Neural crest cell (in vitro differentiated cells): ENCODE results near the gene S100P. TPM values are rescaled to one million over a fixed set of nuclear protein-coding genes. Genes with fewer than 3 reads are reported as not detected.

Experiments
- DNase-seq: peaks from one replicate; pipeline ENCODE4 v3.0.0; 2021; ENCODE audit warnings: low read depth, mixed read lengths, low spot score
- H3K27ac Mint-ChIP-seq: one replicate; pipeline ENCODE4 v1.8.0; 2021; ENCODE audit warnings: mild to moderate bottlenecking, mixed read lengths; ENCODE audit not compliant: unreplicated experiment
- H3K27me3 Mint-ChIP-seq: 2 replicates; pipeline ENCODE4 v1.8.0; 2021; ENCODE audit warnings: low read depth, mild to moderate bottlenecking, mixed read lengths
- H3K36me3 Mint-ChIP-seq: 2 replicates; pipeline ENCODE4 v1.8.0; 2021; ENCODE audit warnings: low read depth, mild to moderate bottlenecking, mixed read lengths
- H3K4me1 Mint-ChIP-seq: 2 replicates; pipeline ENCODE4 v1.8.0; 2021; ENCODE audit warnings: mixed read lengths
- H3K4me3 Mint-ChIP-seq: one replicate; pipeline ENCODE4 v1.8.0; 2021; ENCODE audit warnings: mild to moderate bottlenecking, mixed read lengths
- H3K9me3 Mint-ChIP-seq: 2 replicates; pipeline ENCODE4 v1.8.0; 2021; ENCODE audit warnings: mixed read lengths
- total RNA-seq: library from RNA; stranded (reverse); gene quantifications from 2 replicates; pipeline ENCODE4 v1.2.1, GENCODE V29; 2021
- TF ChIP-seq, protein P1 (sequence below): fragments of 200-600 bp; sonication (generic); conservative IDR thresholded peaks from 2 replicates; pipeline ENCODE4 v1.5.0; 2021; ENCODE audit warnings: antibody characterized with exemption, mild to moderate bottlenecking

S100P gene
- total RNA-seq, 1 donor from 2014 or later, result not detected

DNA sequence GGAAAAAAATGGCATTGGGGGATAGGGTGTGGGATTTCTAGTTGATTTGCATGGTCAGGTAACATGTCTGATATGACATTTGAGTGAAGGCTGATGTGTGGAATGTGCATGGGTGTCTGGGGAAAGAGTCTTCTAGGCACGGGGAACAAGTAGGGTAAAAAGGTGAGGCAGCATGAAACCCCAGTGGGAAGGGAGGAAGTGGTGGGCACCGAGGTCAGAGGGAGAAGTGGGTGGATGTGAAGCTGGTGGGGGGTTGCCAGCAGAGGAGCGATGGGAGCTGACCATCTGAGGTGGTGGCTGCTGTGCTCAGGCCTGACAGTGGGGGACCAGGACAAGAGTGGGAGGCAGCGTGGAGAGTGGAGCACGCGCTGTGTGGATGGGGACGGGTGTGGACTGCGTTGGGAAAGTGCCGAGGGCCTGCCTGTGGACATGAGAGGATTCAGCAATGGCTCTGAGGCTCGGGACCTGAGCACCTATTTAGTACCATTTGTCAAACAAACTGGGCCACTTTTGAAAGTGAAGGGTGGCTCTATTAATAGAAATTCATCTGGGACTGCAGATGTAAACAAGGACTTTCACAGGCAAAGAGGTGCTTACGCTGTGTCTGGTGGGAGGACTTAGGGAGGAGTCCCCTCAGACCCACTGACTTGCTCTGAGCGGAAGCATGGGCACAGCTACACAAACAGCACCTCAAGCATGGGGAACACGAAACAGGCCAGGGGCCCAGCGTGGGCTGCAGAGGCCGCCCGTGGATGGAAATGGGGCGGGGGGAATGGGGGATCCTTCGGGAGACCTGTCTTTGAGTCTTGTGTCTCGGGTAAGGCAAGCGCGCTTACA lies 16.7 kb upstream of the S100P start:
- H3K4me1 Mint-ChIP-seq, result peaks cover 42% of the 10 kb centered on the region
- no peaks in the 10 kb centered on the region for H3K9me3 Mint-ChIP-seq
- H3K27ac Mint-ChIP-seq, result peak overlapping the region; percentile 70
- no peaks in the 10 kb centered on the region for H3K27me3 Mint-ChIP-seq
- TF ChIP-seq, protein P1, sequence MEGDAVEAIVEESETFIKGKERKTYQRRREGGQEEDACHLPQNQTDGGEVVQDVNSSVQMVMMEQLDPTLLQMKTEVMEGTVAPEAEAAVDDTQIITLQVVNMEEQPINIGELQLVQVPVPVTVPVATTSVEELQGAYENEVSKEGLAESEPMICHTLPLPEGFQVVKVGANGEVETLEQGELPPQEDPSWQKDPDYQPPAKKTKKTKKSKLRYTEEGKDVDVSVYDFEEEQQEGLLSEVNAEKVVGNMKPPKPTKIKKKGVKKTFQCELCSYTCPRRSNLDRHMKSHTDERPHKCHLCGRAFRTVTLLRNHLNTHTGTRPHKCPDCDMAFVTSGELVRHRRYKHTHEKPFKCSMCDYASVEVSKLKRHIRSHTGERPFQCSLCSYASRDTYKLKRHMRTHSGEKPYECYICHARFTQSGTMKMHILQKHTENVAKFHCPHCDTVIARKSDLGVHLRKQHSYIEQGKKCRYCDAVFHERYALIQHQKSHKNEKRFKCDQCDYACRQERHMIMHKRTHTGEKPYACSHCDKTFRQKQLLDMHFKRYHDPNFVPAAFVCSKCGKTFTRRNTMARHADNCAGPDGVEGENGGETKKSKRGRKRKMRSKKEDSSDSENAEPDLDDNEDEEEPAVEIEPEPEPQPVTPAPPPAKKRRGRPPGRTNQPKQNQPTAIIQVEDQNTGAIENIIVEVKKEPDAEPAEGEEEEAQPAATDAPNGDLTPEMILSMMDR, result no peak
- peaks cover 32% of the 10 kb centered on the region for H3K36me3 Mint-ChIP-seq
- H3K4me3 Mint-ChIP-seq, result peak overlapping the region; percentile 91
- no peak for DNase-seq

DNA sequence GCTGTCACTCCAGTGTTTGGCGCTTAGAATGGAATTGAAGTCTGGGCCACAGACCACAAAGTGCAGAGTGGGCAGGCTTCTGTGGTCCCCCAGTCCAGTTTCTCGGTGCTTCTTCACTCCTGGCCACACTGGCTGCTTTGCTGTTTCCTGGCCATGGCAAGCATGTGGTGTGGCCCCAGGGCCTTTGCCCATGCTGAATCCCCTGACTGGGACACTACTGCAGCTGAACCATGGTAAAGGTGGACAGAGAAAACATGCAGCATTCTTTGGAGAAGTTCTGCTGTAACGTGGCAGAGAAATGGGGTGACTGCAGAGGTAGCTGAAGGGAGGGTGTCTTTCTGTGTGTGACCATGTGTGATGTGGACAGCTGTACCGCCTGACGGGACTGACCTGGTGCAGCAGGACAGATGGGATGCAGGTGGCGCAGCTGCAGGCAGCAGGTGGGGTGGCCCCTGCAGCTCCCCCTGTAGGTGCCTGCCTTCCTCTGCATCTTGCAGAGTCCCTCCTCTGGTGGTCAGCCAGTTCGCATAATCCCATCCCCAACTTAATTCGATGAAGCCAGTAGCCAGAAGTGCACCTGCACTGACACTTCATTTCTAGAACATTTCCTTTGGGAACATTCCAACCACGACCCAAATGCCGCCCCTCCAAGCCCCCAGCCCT lies 13.2 kb upstream of the S100P start:
- no peak for DNase-seq
- no peak overlapping the region for H3K27ac Mint-ChIP-seq
- H3K27me3 Mint-ChIP-seq, result no peaks in the 10 kb centered on the region
- H3K9me3 Mint-ChIP-seq, result no peaks in the 10 kb centered on the region
- peaks cover 22% of the 10 kb centered on the region for H3K36me3 Mint-ChIP-seq
- H3K4me3 Mint-ChIP-seq, result peak overlapping the region; percentile 43
- H3K4me1 Mint-ChIP-seq, result peaks cover 22% of the 10 kb centered on the region
- TF ChIP-seq, protein P1, result peak; percentile 18

DNA sequence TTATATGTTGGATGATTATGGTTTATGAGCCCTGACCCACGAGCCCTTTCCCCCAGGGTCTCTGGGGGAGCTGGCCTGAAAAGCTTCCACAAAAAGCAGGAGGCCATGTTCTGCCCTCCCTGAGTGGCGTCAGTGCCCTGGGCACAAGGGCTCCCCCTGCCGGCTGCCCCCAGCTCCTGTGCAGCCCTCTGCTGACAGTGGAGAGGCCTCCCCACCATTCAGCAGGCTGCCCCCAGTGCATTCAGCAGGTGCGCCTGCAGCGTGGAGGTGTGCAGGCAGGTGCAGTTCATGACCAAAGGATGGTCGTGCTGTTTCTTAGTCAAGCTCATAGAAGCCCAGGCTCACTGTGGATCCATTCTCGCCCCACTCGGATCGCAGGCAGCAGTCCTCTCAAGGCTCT lies 12.5 kb upstream of the S100P start:
- DNase-seq, result no peak
- TF ChIP-seq, protein P1, result no peak
- Mint-ChIP-seq H3K4me3 (peak overlapping the region; percentile 3), H3K9me3 (no peaks in the 10 kb centered on the region), H3K36me3 (peaks cover 21% of the 10 kb centered on the region), H3K27me3 (no peaks in the 10 kb centered on the region), H3K4me1 (peaks cover 15% of the 10 kb centered on the region), H3K27ac (no peak overlapping the region)

DNA sequence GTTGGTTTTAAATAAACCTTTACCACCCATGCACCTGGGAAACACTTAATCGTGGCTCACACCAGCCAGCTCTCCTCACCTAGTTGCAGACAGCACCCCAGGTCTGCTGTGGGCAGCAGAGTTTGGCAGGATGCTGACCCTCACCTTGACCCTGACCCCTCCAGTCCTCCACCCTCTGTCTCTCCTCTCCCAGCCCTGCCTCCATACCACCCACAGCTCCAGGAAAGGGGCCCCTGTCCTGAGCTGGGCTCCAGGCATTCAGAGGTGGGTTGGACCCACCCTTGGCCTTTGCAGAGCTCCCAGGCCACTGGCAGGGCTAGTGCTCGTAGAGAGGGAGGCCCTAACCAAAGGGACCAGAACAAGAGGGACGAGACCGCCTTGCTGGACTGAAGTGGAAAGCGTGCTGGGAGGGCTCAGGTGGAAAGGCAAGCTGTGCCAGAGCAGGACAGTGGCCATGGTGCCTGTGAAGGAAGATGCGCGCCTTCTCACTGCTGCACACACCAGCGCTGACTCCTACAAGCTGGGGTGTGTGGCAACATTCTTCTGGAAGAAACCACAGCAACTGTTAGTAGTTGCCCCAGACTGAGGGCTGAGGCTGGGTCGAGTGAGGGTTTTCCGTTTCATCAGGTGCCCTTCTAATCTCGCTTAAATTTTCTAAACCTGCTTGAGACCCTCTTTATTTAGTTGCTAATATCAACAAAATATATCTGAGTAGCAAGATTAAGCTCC lies 10.7 kb upstream of the S100P start:
- Mint-ChIP-seq H3K9me3 (no peaks in the 10 kb centered on the region), H3K4me3 (no peak overlapping the region), H3K27ac (no peak overlapping the region), H3K27me3 (no peaks in the 10 kb centered on the region), H3K36me3 (peaks cover 11% of the 10 kb centered on the region), H3K4me1 (no peaks in the 10 kb centered on the region)
- DNase-seq, result no peak
- TF ChIP-seq, protein P1, result no peak

DNA sequence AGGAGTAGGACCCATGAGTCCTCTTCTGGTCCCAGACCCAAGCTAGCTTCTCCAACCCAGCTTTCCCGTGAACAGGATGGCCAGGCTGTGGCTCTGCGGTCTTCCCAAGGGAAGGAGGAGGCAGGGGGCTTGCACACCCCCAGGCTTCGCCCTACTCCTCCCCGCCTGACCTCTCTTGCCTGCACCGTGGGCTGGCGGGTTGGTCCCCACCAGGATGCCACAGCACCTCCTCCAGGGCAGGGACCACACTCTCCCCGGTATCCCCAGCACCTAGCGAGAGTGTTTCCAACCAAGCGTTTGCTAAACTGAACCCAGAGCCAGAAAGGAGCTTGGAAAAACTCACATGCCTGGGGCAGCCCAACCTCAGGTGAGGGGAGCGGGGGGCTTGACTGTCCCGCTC lies 9.0 kb upstream of the S100P start:
- Mint-ChIP-seq H3K9me3 (no peaks in the 10 kb centered on the region), H3K27me3 (no peaks in the 10 kb centered on the region), H3K27ac (no peak overlapping the region), H3K4me1 (peaks cover 15% of the 10 kb centered on the region), H3K4me3 (no peak overlapping the region), H3K36me3 (peaks cover 5% of the 10 kb centered on the region)
- TF ChIP-seq, protein P1, result no peak
- no peak for DNase-seq
